Measurements from ENCODE around the gene HORMAD2.

GRCh38 chr22:30094804-30095203 lies 14.5 kb downstream of the HORMAD2 start:
- TF ChIP-seq USF2 (CRISPR knock-in tag; IDR thresholded peaks at IDR 0.05): no peak
- TF ChIP-seq, protein P1, sequence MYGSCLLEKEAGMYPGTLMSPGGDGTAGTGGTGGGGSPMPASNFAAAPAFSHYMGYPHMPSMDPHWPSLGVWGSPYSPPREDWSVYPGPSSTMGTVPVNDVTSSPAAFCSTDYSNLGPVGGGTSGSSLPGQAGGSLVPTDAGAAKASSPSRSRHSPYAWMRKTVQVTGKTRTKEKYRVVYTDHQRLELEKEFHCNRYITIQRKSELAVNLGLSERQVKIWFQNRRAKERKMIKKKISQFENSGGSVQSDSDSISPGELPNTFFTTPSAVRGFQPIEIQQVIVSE (CRISPR knock-in tag; IDR thresholded peaks at IDR 0.05; ENCODE audit: borderline replicate concordance): no peak
- no peak for TF ChIP-seq CTCF (IDR thresholded peaks at IDR 0.05)
- no peak for TF ChIP-seq NFE2L1 (CRISPR knock-in tag; IDR thresholded peaks at IDR 0.05)
- TF ChIP-seq ZNF423 (CRISPR knock-in tag; IDR thresholded peaks at IDR 0.05): no peak
- TF ChIP-seq, protein P2, sequence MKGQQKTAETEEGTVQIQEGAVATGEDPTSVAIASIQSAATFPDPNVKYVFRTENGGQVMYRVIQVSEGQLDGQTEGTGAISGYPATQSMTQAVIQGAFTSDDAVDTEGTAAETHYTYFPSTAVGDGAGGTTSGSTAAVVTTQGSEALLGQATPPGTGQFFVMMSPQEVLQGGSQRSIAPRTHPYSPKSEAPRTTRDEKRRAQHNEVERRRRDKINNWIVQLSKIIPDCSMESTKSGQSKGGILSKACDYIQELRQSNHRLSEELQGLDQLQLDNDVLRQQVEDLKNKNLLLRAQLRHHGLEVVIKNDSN (CRISPR knock-in tag; IDR thresholded peaks at IDR 0.05): no peak
- no peak for TF ChIP-seq ZNF532 (CRISPR knock-in tag; IDR thresholded peaks at IDR 0.05; ENCODE audit: borderline replicate concordance)
- no peak for TF ChIP-seq AFF4 (CRISPR knock-in tag; IDR thresholded peaks at IDR 0.05; ENCODE audit: borderline replicate concordance)
- TF ChIP-seq FOXP1 (CRISPR knock-in tag; IDR thresholded peaks at IDR 0.05; ENCODE audit: borderline replicate concordance): no peak
- no peak for TF ChIP-seq MXD4 (CRISPR knock-in tag; IDR thresholded peaks at IDR 0.05; ENCODE audit: borderline replicate concordance)
- no peak for TF ChIP-seq CREB1 (CRISPR knock-in tag; IDR thresholded peaks at IDR 0.05)
- TF ChIP-seq, protein P3, sequence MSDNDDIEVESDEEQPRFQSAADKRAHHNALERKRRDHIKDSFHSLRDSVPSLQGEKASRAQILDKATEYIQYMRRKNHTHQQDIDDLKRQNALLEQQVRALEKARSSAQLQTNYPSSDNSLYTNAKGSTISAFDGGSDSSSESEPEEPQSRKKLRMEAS (CRISPR knock-in tag; IDR thresholded peaks at IDR 0.05): no peak
- TF ChIP-seq E2F5 (CRISPR knock-in tag; IDR thresholded peaks at IDR 0.05): no peak
